H1 (cell line): ENCODE results near the gene ABCA2. TPM values are rescaled to one million over a fixed set of nuclear protein-coding genes. Genes with fewer than 3 reads are reported as not detected.

Source experiments
- CHD1 ChIP-seq: IDR thresholded peaks from 2 replicates; pipeline ENCODE4 v1.6.1; 2012; ENCODE audit warnings: low read depth, low read length, improper control_type of control experiment
- CTCF ChIP-seq, 3 experiments: IDR thresholded peaks; 1 replicate in 2 of 3; 2 replicates in 1 of 3; pipeline versions ENCODE4 v1.5.1 to v1.6.1; 2011; ENCODE audit warnings: low read length in 3 of 3, mild to moderate bottlenecking in 3 of 3, inconsistent platforms in 2 of 3, low read depth in 1 of 3, moderate library complexity in 1 of 3; ENCODE audit not compliant: insufficient read depth in 1 of 3; ENCODE audit errors: control extremely low read depth in 1 of 3
- MAFK ChIP-seq: IDR thresholded peaks from 2 replicates; pipeline ENCODE4 v1.6.1; 2012; ENCODE audit warnings: low read depth, mild to moderate bottlenecking, improper control_type of control experiment, low read length
- POLR2A ChIP-seq, 2 experiments: IDR thresholded peaks; 1 replicate in 1 of 2; 2 replicates in 1 of 2; pipeline ENCODE4 v1.6.1; 2011; ENCODE audit warnings: low read depth in 2 of 2, low read length in 2 of 2, mild to moderate bottlenecking in 2 of 2; ENCODE audit errors: control extremely low read depth in 1 of 2
- SAP30 ChIP-seq: fragments of 300-600 bp; sonication (generic); IDR thresholded peaks from 2 replicates; pipeline ENCODE4 v1.7.1; 2012; ENCODE audit warnings: low read length, moderate library complexity, mild to moderate bottlenecking, inconsistent platforms; ENCODE audit not compliant: insufficient read depth, insufficient replicate concordance
- SP1 ChIP-seq: IDR thresholded peaks from 2 replicates; pipeline ENCODE4 v1.6.1; 2011; ENCODE audit warnings: low read depth, low read length
- SRF ChIP-seq: IDR thresholded peaks from 2 replicates; pipeline ENCODE4 v1.6.1; 2011; ENCODE audit warnings: mild to moderate bottlenecking, low read depth, low read length, moderate library complexity
- TBP ChIP-seq: IDR thresholded peaks from 2 replicates; pipeline ENCODE4 v1.6.1; 2011; ENCODE audit warnings: low read depth, low read length, improper control_type of control experiment
- polyA plus RNA-seq, 7 experiments: library from polyadenylated mRNA; depleted of rRNA in 3 of 7; stranded (reverse) in 5 of 7; unstranded in 2 of 7; fragments of >200 nt in 5 of 7; fragments of 200-250 nt in 2 of 7; gene quantifications; 1 replicate in 5 of 7; 2 replicates in 1 of 7; 4 replicates in 1 of 7; pipeline versions ENCODE4 v1.2.1 to v1.2.3, GENCODE V29; 2011 to 2013; ENCODE audit warnings: missing spikeins in 2 of 7, mixed read lengths in 2 of 7
- total RNA-seq: library from RNA; stranded (reverse); fragmentation: NEBNext Ultra II Directional; extraction: Animal tissue kit (Norgen Biotek cat#: 25700); gene quantifications from 2 replicates; pipeline ENCODE4 v1.2.1, GENCODE V29; 2021
- TF ChIP-seq, protein P1 (sequence below): fragments of 300-600 bp; sonication (generic); IDR thresholded peaks from 2 replicates; pipeline ENCODE4 v1.7.1; 2012; ENCODE audit warnings: low read length, moderate library complexity, mild to moderate bottlenecking, inconsistent platforms; ENCODE audit not compliant: insufficient replicate concordance

Gene ABCA2
- total and polyA plus RNA-seq, 2 of the 8 experiments (the other 6 are each of a cell fraction or from before 2014, with no cell fraction given), result 12.5 to 14.3 TPM

DNA sequence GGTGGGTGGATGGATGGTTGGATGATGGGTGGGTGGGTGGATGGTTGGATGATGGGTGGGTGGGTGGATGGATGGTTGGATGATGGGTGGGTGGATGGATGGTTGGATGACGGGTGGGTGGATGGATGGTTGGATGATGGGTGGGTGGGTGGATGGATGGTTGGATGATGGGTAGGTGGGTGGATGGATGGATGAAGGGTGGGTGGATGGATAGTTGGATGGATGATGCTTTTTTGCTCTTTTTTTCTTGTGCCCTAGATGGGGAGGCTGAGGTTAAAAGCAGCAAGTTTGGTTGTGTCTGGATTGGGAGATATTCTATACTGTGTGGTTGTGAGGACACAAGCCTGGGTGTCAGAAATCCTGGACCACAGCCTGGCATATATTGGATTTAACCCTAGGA is 70.6 kb downstream of the ABCA2 start (continued):
- TF ChIP-seq, protein P1, sequence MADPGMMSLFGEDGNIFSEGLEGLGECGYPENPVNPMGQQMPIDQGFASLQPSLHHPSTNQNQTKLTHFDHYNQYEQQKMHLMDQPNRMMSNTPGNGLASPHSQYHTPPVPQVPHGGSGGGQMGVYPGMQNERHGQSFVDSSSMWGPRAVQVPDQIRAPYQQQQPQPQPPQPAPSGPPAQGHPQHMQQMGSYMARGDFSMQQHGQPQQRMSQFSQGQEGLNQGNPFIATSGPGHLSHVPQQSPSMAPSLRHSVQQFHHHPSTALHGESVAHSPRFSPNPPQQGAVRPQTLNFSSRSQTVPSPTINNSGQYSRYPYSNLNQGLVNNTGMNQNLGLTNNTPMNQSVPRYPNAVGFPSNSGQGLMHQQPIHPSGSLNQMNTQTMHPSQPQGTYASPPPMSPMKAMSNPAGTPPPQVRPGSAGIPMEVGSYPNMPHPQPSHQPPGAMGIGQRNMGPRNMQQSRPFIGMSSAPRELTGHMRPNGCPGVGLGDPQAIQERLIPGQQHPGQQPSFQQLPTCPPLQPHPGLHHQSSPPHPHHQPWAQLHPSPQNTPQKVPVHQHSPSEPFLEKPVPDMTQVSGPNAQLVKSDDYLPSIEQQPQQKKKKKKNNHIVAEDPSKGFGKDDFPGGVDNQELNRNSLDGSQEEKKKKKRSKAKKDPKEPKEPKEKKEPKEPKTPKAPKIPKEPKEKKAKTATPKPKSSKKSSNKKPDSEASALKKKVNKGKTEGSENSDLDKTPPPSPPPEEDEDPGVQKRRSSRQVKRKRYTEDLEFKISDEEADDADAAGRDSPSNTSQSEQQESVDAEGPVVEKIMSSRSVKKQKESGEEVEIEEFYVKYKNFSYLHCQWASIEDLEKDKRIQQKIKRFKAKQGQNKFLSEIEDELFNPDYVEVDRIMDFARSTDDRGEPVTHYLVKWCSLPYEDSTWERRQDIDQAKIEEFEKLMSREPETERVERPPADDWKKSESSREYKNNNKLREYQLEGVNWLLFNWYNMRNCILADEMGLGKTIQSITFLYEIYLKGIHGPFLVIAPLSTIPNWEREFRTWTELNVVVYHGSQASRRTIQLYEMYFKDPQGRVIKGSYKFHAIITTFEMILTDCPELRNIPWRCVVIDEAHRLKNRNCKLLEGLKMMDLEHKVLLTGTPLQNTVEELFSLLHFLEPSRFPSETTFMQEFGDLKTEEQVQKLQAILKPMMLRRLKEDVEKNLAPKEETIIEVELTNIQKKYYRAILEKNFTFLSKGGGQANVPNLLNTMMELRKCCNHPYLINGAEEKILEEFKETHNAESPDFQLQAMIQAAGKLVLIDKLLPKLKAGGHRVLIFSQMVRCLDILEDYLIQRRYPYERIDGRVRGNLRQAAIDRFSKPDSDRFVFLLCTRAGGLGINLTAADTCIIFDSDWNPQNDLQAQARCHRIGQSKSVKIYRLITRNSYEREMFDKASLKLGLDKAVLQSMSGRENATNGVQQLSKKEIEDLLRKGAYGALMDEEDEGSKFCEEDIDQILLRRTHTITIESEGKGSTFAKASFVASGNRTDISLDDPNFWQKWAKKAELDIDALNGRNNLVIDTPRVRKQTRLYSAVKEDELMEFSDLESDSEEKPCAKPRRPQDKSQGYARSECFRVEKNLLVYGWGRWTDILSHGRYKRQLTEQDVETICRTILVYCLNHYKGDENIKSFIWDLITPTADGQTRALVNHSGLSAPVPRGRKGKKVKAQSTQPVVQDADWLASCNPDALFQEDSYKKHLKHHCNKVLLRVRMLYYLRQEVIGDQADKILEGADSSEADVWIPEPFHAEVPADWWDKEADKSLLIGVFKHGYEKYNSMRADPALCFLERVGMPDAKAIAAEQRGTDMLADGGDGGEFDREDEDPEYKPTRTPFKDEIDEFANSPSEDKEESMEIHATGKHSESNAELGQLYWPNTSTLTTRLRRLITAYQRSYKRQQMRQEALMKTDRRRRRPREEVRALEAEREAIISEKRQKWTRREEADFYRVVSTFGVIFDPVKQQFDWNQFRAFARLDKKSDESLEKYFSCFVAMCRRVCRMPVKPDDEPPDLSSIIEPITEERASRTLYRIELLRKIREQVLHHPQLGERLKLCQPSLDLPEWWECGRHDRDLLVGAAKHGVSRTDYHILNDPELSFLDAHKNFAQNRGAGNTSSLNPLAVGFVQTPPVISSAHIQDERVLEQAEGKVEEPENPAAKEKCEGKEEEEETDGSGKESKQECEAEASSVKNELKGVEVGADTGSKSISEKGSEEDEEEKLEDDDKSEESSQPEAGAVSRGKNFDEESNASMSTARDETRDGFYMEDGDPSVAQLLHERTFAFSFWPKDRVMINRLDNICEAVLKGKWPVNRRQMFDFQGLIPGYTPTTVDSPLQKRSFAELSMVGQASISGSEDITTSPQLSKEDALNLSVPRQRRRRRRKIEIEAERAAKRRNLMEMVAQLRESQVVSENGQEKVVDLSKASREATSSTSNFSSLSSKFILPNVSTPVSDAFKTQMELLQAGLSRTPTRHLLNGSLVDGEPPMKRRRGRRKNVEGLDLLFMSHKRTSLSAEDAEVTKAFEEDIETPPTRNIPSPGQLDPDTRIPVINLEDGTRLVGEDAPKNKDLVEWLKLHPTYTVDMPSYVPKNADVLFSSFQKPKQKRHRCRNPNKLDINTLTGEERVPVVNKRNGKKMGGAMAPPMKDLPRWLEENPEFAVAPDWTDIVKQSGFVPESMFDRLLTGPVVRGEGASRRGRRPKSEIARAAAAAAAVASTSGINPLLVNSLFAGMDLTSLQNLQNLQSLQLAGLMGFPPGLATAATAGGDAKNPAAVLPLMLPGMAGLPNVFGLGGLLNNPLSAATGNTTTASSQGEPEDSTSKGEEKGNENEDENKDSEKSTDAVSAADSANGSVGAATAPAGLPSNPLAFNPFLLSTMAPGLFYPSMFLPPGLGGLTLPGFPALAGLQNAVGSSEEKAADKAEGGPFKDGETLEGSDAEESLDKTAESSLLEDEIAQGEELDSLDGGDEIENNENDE, result no peak
- TF ChIP-seq CTCF (IDR thresholded peaks at IDR 0.05; ENCODE audit: control extremely low read depth in 1 of 3, insufficient read depth in 1 of 3, low read depth in 1 of 3, low read length in 3 of 3) (no peak), POLR2A (IDR thresholded peaks at IDR 0.05; ENCODE audit: control extremely low read depth in 1 of 2, low read depth in 2 of 2, low read length in 2 of 2) (no peak), SP1 (no peak), SRF (no peak), MAFK (no peak), SAP30 (no peak), CHD1 (no peak), TBP (no peak)
